Esophagus squamous epithelium (tissue), 4 donors: Measurements from ENCODE around the gene SLC41A1.

ENCODE experiments used
- CTCF ChIP-seq, 6 experiments: fragments of 450-650 bp in 4 of 6; fragments of 200-600 bp in 2 of 6; sonication (generic) in 2 of 6; IDR thresholded peaks; one replicate each; pipeline ENCODE4 v1.5.1; 2016 to 2019; ENCODE audit warnings: antibody characterized with exemption in 6 of 6, mild to moderate bottlenecking in 4 of 6, moderate library complexity in 4 of 6
- POLR2A ChIP-seq, 4 donors: fragments of 450-650 bp; IDR thresholded peaks; one replicate each; pipeline ENCODE4 v1.6.1; 2017; ENCODE audit warnings: antibody characterized with exemption in 4 of 4, mild to moderate bottlenecking in 4 of 4, moderate library complexity in 3 of 4

GRCh38 chr1:205809942-205810345 lies 3.1 kb downstream of the SLC41A1 start:
- no peak for TF ChIP-seq CTCF (IDR thresholded peaks at IDR 0.05)
- no peak for TF ChIP-seq POLR2A (IDR thresholded peaks at IDR 0.05)
